Ovary (tissue), 3 donors: ENCODE measurements around the gene EXD3.

Source experiments
- CTCF ChIP-seq, 3 donors: fragments of 450-650 bp in 2 of 3; fragments of 200-600 bp in 1 of 3; IDR thresholded peaks; one replicate each; pipeline versions ENCODE4 v1.5.1 to v1.8.0; 2016 to 2022; ENCODE audit warnings: antibody characterized with exemption in 3 of 3, mild to moderate bottlenecking in 1 of 3
- EP300 ChIP-seq: sonication (generic); formaldehyde crosslinking; IDR thresholded peaks from one replicate; pipeline ENCODE4 v1.6.1; 2017; ENCODE audit warnings: antibody characterized with exemption
- POLR2A ChIP-seq: fragments of 450-650 bp; IDR thresholded peaks from one replicate; pipeline ENCODE4 v1.6.1; 2017; ENCODE audit warnings: antibody characterized with exemption, mild to moderate bottlenecking, moderate library complexity
- donor health status: DM: no; HTN: no; CAD: no.

GRCh38 chr9:137273611-137274320, 149.2 kb downstream of the EXD3 start:
- TF ChIP-seq CTCF (IDR thresholded peaks at IDR 0.05) (no peak), EP300 (no peak), POLR2A (no peak)
